T follicular helper cell (primary cell): ENCODE data around the gene CD47.

Experiments used
- DNase-seq: peaks from one replicate; pipeline ENCODE4 v3.0.0-alpha.2; 2020; ENCODE audit warnings: low read depth

Gene CD47

DNA sequence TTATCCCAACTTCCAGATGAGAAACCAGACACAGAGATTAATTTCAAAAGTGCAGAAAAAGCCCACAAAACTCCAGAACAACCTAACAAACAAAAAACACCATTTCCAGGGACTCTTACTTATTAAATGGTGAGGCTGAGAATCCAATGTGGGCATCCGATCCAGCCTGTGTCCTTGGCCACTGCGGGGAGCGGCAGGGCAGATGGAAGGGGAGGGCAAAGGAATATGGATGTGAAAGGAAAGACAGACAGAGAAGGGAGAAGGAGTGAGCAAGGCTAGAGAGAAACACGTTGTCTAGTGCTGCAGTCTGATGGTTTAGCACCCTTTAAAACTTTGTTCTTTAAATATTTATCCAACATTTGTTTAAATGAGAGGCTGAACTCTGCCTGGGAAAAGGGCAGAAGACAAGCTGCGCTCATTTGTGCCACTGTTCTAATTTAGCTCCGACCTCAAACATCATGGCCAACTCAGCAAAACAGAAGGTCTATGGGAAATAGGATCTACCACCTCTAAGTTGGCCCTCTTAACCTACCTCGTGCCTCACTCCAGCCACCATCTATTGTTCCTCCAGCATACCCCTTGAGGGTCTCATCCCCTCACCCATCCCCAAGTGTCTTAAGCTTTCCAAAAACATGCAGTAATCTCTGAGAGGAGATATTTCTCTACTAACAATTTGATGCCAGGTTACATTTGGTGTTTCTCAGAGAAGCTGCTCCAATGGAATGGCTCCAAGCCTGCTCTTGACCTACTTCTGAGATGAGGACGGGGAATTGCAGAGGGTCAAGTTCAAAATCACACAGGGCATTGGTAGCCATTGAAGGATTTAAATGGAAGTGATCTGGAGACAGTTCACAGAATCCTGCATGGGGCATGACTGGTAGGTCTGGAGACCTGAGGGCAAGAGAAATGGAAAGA lies 77.4 kb downstream of the CD47 start:
- no peak for DNase-seq

DNA sequence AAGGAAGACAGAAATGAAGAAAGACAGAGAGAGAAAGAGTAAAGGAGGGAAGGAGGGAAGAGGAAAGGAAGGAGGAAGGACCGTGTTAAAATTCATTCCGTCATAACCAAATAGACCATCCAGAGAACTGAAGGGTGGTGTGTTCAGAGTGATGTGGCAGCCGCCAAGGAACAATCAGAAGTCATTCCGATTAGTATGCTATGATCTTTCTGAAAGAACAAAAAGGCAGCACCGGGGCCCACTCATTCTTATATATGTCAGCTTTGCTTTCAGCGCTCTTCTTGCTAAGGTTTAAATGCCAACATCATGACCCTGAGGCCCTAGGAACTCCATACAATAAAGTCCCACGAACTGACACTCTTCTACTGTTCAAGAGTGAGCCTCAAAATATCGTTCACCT lies 78.5 kb downstream of the CD47 start:
- DNase-seq = no peak

DNA sequence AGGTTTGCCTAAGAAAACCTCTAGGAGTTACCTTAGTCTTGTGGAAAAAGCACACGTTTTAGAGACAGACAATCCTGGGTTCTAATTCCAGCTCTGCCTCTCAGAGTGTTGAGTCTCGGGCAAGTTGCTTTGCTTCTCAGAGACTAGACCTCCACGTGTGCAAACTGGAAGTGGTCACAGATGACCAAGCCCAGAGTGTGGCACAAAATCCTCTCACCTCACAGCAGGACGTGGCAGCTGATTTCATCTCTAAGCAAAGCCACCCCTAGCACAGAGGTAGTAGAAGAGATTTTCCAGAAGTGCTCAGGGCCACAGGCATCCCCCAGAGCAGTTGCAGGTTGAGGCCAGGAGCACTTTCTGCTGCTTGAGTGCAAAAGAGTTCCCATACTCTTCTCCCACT lies 79.2 kb downstream of the CD47 start:
- no peak for DNase-seq

DNA sequence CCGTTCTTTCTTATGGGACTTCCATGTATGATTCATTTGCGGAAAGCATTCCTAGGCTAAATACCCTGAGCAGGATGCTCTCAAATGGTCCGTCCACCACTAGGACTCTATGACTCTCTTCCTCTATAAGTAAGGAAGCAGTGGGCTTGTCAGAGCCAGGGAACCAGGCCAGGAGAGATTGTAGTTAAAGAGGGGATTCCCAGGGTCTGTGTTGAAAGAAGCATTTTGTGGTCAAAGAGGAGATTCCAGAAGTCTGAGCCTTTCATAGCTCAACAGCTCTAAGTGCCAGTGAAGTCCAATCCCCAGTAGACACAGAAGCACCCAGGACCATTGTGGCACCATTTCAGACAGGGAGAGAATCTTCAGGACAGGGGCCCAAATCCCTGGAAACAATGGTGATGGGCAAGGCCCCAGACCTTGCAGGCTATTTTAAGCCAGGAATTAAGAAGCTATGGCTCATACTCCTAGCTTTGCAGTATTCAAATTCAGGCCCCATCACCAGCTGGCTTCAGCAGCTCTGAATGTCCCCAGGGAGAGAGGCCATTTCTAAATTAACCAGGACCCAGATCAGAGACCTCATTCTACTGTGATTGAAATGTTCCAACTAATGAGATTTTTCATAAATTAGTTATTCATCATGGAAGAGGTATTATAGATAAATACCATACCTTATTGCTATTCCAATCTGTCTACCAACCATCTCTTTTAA lies 81.7 kb downstream of the CD47 start:
- DNase-seq = no peak

DNA sequence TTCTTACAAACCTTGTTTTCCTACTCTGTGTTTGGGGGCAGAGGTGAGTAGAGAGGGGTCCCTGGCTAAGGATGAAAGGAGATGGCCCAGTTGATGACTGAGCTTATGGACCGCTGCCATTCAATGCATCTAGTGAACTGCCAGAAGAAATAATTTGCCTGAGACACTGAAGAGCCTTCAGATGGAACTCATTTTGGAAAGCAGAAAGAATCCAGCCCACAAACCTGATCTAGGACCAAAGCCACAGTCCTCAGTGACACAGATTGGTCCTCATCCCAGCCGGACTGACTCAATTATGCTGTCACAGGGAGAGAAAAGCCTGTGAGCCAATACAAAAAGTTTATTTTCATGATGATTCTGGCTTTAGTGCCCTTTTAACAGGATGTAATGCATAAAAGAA lies 82.7 kb downstream of the CD47 start:
- no peak for DNase-seq

DNA sequence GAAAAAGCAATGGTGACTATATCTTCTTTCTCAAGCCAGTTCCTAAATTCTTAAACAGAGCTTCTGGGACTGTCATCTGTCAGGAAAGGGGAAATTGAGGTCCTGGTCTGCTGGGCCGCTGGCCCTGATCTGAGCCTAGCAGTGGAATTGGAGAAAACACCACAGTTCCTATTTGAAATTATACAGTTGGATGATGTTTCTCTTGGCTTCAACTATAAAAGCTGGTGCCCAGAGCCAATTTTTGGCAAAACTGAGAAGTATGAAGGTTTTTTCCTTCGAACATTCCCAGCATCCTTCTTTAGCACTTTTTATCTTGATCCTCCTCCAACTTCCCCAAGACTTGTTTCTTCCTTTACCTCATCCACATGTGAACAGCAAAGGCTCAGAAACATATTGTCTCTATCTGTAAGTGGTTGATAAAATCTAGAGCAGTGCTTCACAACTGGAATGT lies 83.9 kb downstream of the CD47 start:
- no peak for DNase-seq

DNA sequence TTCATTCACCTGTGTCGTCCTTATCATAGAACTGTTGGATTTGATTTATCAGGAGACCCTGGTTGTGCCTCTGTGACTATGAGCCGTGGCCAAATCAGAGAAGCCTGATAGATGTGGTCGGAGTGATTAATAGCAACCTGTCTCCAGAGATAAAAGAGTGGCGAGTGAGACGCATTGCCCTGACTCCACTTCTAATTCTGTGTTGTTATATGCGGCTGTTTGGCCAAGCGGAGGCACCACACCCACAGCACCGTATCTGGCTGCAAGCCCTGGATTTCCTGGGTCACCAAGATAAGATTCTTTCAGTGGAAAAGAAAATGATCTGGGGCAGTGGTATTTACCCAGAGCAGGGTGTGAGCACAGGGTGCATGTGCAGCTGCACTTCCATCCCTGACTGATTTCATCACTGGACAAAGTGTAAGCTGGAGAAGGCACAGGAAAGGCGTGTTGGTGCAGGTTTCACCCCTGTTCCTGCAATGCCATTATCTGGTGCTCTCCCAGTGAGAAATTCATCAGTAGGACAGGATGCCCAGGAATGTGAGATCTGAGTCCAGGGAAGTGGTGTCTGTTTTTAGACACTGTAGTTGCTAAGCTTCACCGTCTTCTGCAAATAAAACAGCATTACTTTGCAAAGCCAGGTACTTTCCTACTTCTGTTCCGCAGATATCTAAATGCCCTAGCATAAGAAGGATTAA lies 84.6 kb downstream of the CD47 start:
- no peak for DNase-seq

DNA sequence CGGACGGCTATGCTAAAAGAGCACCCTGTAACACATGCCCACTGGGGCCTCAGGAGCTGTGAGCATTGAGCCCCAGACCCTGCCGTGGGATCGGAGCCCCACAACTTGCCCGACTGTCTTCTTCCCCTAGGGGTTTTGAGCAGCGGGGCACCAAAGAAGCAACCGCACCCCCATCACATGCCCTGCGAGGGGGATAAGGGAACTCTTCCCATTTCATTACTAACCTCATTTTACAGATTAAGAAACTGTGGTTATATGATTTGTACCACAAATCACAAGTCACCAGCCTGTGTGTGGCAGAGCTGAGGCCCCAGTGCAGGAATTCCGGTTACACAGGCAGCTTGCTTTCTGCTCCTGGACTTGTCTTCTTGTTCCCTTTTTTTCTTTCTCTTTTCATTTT lies 86.2 kb downstream of the CD47 start:
- DNase-seq = no peak

DNA sequence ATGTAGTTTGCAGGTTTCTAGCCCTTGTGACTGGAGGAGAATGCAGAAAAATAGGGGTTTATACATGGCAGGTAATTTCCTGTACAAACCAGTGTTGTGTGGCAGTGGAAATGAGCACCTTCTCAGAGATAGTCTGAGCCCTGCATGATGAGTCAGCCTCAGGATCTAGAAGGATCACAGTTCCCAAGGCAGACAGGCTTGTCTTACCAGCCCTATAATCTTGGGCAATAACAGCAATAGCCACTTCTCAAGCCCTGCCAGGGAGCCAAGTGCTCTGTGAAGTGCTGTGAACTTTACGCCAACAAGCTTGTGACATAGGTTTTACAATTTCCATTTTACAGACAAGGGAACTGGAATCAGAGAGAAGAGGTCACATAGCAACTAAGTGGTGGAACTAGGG lies 89.4 kb downstream of the CD47 start:
- DNase-seq = no peak

DNA sequence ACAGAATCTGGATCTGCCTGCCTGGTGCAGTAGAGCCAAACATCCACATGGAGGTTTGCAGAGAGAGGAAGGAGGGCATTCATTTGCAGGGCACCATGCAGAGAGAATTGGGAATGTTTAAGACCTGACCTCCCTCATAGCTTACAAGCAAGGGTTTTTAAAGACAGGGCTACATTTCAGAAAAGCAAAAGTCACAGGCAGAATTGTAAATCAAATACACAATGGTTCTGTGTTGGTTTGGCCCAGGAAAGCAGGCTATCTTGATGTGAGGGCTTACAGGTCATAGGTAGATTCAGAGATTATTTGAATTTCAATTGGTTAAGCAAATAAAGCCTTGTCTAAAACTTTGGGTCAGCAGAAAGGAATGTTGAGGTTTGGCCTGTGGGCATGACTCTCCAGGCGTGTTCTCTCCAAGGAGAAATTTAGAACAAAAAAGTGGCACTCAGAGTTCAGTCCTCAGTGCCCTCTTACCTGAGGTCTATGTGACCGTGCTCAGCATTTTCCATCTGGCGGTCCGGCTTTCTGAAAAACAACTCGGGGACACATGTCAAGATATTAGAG lies 91.5 kb downstream of the CD47 start:
- DNase-seq = no peak

DNA sequence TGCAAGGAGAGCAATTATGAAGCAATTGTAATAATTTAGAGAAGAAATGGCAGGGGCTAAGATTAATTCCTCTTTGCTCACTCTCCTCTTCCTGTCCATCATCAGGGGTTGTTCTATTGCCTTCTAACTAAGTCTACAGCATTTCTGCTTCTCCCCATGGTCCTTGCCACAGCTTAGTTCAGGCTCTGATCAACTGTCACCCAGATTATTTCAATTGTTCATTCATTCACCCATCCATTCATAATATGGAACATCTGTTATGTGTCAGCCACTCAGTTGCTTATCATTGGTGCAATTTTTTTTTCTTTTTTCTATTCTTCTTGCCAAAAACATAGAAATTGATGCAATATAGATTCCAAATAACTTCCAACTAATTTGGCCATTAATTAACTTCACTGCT lies 93.2 kb downstream of the CD47 start:
- DNase-seq = no peak

DNA sequence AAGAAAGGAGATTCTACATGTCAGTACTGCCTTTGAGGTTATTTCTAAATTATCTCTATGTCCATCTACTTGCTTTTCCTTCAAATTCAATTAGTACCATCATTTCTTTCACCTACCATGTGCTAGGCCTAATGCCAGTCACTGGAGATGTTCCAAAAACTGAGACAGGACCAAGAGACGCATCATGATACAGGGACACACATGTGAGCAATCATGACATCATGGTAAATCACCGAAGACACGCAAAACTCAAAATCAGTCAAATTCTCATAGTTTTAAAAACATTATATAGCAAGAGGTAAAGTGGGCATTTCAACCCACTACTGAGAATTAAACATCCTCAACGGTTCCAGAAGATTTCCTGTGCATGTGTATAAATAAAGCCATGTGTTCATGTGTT lies 95.0 kb downstream of the CD47 start:
- DNase-seq = no peak

DNA sequence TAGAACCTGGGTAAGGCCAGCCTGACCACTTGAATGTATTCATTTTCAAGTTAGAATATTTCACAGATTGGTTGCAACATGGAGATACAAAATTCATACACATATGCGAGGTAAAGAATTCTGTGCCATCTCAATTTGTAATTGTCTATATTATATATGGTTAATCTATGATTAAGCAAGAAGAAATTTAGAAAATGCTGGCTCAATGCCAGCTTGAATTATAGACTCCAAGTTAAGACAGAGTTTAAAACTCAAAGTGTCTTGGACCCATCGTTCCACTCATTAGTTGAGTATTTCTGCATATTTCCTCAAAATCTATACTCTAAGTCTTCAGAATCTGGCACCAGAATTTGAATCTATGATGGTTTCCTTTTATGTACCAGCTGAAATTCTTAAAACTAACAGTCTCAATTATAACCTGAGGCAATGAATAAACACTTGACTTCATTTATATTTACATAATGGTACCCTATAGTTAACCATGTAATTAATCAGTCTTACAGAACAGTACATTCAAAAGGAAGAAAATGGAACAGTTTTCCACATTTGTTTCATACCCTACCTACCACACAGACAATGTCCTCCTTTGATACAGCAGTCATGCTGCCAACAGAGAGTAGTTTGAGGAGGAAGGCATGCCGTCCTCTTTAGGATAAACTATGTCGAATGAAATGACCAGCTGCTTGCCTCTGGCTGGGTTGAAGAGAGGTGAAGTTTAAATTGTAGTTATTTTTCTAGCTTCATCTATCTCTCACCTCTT lies 95.7 kb downstream of the CD47 start:
- DNase-seq = no peak

DNA sequence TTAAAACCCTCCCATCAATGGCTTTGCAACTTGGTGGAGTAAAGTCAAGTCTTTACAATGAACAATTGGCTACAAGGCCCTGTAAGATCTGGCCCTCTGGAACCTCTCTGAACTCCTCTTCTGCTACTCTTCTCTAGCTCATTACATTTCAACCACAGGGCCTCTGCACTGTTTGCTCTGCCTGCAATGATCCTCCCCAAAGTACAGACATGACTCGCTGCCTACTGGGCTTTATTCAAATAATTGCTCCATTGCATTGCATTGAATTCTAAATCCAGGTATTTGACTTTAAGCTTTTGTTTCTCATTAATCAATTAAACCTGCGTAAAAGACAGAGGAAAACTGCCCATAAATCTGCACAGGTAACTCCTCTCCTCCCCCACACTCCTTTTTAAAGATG lies 96.7 kb downstream of the CD47 start:
- no peak for DNase-seq

DNA sequence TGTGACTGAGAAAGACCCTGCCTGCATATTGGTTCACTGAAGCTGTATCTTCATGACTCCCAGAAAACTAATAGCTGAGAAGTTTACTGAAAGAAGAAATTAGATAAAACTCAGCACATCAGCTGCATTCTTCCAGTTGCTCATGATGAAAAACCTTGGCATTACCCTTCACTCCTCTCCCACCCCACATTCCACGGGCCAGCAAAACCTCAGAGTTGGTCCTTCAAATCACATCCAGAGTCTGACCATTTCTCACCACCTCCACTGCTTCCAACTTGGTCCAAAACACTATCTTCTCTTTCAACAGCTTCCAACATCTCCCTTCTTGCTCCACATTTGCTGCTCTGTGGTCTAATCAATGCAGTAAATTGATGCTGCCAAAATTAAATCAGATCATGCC lies 97.1 kb downstream of the CD47 start:
- no peak for DNase-seq
